Measurements from ENCODE around the gene EIF4E. TPM values are rescaled to one million over a fixed set of nuclear protein-coding genes. Genes with fewer than 3 reads are reported as not detected.

The EIF4E gene
- total and polyA plus RNA-seq, 2 of the 4 experiments (the other 2 are of a cell fraction): 80.4 to 113 TPM

DNA sequence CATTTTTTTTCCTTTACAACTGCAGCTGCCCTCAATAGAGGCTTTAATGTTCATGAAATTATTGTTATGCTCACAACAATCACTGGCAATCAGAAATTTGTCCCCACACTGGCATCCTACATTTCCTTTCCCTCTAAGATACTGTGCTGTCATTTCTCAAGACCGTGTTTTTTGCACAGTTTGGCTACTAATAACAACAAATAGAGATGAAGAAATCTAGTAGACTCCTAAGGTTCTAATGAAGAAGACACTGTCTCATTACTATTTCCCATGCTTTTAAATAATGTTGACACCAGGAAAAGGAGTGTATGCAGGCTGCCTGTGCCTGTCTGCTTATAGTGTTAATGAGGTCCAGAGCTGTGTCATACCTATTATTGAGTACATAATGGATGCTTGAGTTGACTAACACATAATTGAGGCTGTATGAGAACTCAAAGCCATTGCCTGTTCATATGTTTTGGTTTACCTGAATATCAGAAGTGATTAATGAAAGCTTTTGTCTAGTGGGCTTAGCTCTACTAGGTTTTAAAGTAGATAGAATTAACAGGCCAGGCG lies 1.5 kb upstream of the EIF4E start:
- Histone ChIP-seq H2BK15ac (ENCODE audit: low read depth, low read length) (peak overlapping the region; percentile 80), H3K14ac (replicated peaks; ENCODE audit: low read depth, low read length) (no peak overlapping the region; the same call in 1 of the 2 replicates), H3K9me1 (ENCODE audit: insufficient read depth, low read length) (no peaks in the 10 kb centered on the region), H3K27me3 (ENCODE audit: control insufficient read depth, insufficient read depth, low read length) (no peaks in the 10 kb centered on the region), H3K79me1 (ENCODE audit: low read depth in 1 of 2, low read length in 2 of 2) (peaks cover 0 to 5% of the 10 kb centered on the region in 2 experiments; a peak in 1 of 4 replicates), H3K4ac (ENCODE audit: low read depth, low read length) (peak overlapping the region; percentile 20; the same call in 1 of the 2 replicates), H4K20me1 (ENCODE audit: insufficient read depth, low read length) (peaks cover 21% of the 10 kb centered on the region; the same call in 1 of the 2 replicates), H3K4me2 (ENCODE audit: low read depth, low read length) (peak overlapping the region; percentile 89), H2AK9ac (replicated peaks; ENCODE audit: low read depth, low read length, poor library complexity) (no peak overlapping the region), H2AK5ac (ENCODE audit: low read depth, low read length) (no peak overlapping the region), H3K9me3 (ENCODE audit: control insufficient read depth, insufficient read depth, low read length) (no peaks in the 10 kb centered on the region), H3K4me1 (ENCODE audit: control insufficient read depth, insufficient read depth, low read length) (peaks cover 3% of the 10 kb centered on the region; the same call in 1 of the 2 replicates), H2AFZ (replicated peaks; ENCODE audit: low read length, poor library complexity) (no peak overlapping the region), H2BK5ac (ENCODE audit: low read depth, low read length, poor library complexity, severe bottlenecking) (peak overlapping the region; percentile 70), H4K8ac (ENCODE audit: low read depth in 2 of 2, low read length in 2 of 2) (peak overlapping the region; percentile 2 to 71; a peak in 1 of 4 replicates), H2BK20ac (ENCODE audit: low read depth, low read length) (peak overlapping the region; percentile 36; the same call in 1 of the 2 replicates), H3K18ac (ENCODE audit: low read depth, low read length) (peak overlapping the region; percentile 40; the same call in 1 of the 2 replicates), H4K5ac (ENCODE audit: low read depth, low read length) (peak overlapping the region; percentile 21; the same call in 1 of the 2 replicates), H2BK120ac (ENCODE audit: low read depth, low read length) (peak overlapping the region; percentile 23), H3K36me3 (ENCODE audit: control insufficient read depth, insufficient read depth, low read length) (0 out of 2 replicates have a peak, but pooled peaks cover 1% of the 10 kb centered on the region), H3K27ac (ENCODE audit: insufficient read depth, low read length) (no peak overlapping the region), H3K23ac (ENCODE audit: low read depth, low read length) (no peak overlapping the region; the same call in 1 of the 2 replicates), H3K56ac (ENCODE audit: extremely low read depth, insufficient read depth, low read length) (peak overlapping the region; percentile 29; the same call in 1 of the 2 replicates), H3K9ac (ENCODE audit: low read depth, low read length) (peak overlapping the region; percentile 8; the same call in 1 of the 2 replicates), H4K91ac (ENCODE audit: insufficient read depth, low read depth, low read length) (0 out of 2 replicates have a peak overlapping the region, but pooled peaks have one; percentile 14), H3K4me3 (ENCODE audit: insufficient read depth, low read depth, low read length) (peak overlapping the region; percentile 4; the same call in 1 of the 2 replicates)
- no peak for ATAC-seq (ENCODE audit: low read depth)
- ChIA-PET POLR2A (ENCODE audit: unreplicated experiment) (interaction anchor here (0.6 kb wide), 1 partner anchor 158 kb away, joined by 3 read pairs; the partner anchor contains the start of gene ADH5), CTCF (interaction anchor here (0.6 to 1.3 kb wide), 3 partner anchors 8 to 65 kb away, joined by 3 to 6 read pairs (median 4); partner anchors contain the start of gene METAP1)
- no CpG with 5 or more reads among the region's 2 CpGs for WGBS, 2 experiments (ENCODE audit: extremely low coverage in 2 of 2, insufficient read length in 1 of 2)
- in situ Hi-C loops (cut with MboI; ENCODE audit: low sequenced_read_pairs) (no loop called here), dilution Hi-C loops (cut with HindIII; ENCODE audit: low sequenced_read_pairs, unreplicated experiment) (no loop called here), intact Hi-C loops (cut with micrococcal nuclease) (no loop called here)
- BruUV-seq (replicated peaks): no TSS peak
- DNase-seq: no peak
- no peak for TF ChIP-seq RAD21 (IDR thresholded peaks at IDR 0.05; ENCODE audit: low read length)
- TF ChIP-seq MAZ (IDR thresholded peaks at IDR 0.05; ENCODE audit: borderline replicate concordance, low read depth, low read length): no peak
- TF ChIP-seq MAFK (IDR thresholded peaks at IDR 0.05; ENCODE audit: low read depth, low read length): no peak
- TF ChIP-seq CHD1 (IDR thresholded peaks at IDR 0.05; ENCODE audit: low read depth, low read length): no peak
- no peak for TF ChIP-seq BHLHE40 (IDR thresholded peaks at IDR 0.05; ENCODE audit: low read depth, low read length)
- TF ChIP-seq CEBPB (IDR thresholded peaks at IDR 0.05; ENCODE audit: low read depth, low read length): no peak
- TF ChIP-seq SMC3 (IDR thresholded peaks at IDR 0.05; ENCODE audit: low read depth, low read length): no peak
- no peak for TF ChIP-seq MXI1 (IDR thresholded peaks at IDR 0.05; ENCODE audit: borderline replicate concordance, low read depth, low read length)
- TF ChIP-seq CTCF (conservative IDR thresholded peaks at IDR 0.05; ENCODE audit: low read depth, low read length): no peak
- TF ChIP-seq RCOR1 (IDR thresholded peaks at IDR 0.05; ENCODE audit: insufficient replicate concordance, low read length): no peak
- no peak for TF ChIP-seq NFE2L2 (IDR thresholded peaks at IDR 0.05; ENCODE audit: low read depth, low read length)
- no peak for TF ChIP-seq POLR2A (IDR thresholded peaks at IDR 0.05; ENCODE audit: low read depth, low read length)
- no peak for TF ChIP-seq ELK1 (IDR thresholded peaks at IDR 0.05; ENCODE audit: borderline replicate concordance, low read depth, low read length)
- TF ChIP-seq RFX5 (IDR thresholded peaks at IDR 0.05; ENCODE audit: low read depth, low read length): no peak
- TF ChIP-seq FOS (IDR thresholded peaks at IDR 0.05; ENCODE audit: low read depth, low read length): no peak

Data from IMR-90 (cell line).